Pancreas (tissue), 10 donors: ENCODE measurements around the gene KRT32. TPM values are rescaled to one million over a fixed set of nuclear protein-coding genes. Genes with fewer than 3 reads are reported as not detected.

Source experiments
- ATAC-seq, 4 donors: fragments of 200-7000 bp; cut with Tn5 transposase; one replicate each; pipeline versions ENCODE4 v1.8.0 to v1.9.1; 2020; ENCODE audit warnings: mild to moderate bottlenecking in 4 of 4, moderate library complexity in 4 of 4
- DNase-seq, 6 donors: peaks; one replicate each; pipeline ENCODE4 v3.0.0-alpha.2; 2020
- FAIRE-seq: peaks from 2 replicates; lab custom pipeline; 2012; peaks lifted over from hg19 to GRCh38; lab: Jason Lieb, UNC
- H3K27ac ChIP-seq, 4 donors: fragments of 200-600 bp; sonication (generic); 1 replicate in 3 of 4; 2 replicates in 1 of 4; pipeline versions ENCODE4 v1.5.0 to v1.8.0; 2020
- H3K27me3 ChIP-seq, 4 donors: fragments of 200-600 bp; one replicate each; pipeline ENCODE4 v1.8.0; 2021
- H3K36me3 ChIP-seq, 3 donors: fragments of 200-600 bp; sonication (generic) in 1 of 3; one replicate each; pipeline versions ENCODE4 v1.5.0 to v1.8.0; 2020 to 2021
- H3K4me1 ChIP-seq, 3 donors: fragments of 200-600 bp; one replicate each; pipeline ENCODE4 v1.8.0; 2021
- H3K4me3 ChIP-seq, 4 donors: fragments of 200-600 bp; sonication (generic) in 2 of 4; one replicate each; pipeline versions ENCODE4 v1.5.0 to v1.8.0; 2020 to 2021
- H3K9me3 ChIP-seq, 4 donors: fragments of 200-600 bp; one replicate each; pipeline ENCODE4 v1.8.0; 2021
- CTCF ChIP-seq, 4 donors: fragments of 200-600 bp; sonication (generic) in 3 of 4; IDR thresholded peaks; one replicate each; pipeline versions ENCODE4 v1.5.0 to v1.8.0; 2021; ENCODE audit warnings: antibody characterized with exemption in 4 of 4
- WGBS, 2 donors: extraction: QIAGEN DNeasy Blood & Tissue Kit; methylation state at CpG; one replicate each; pipeline ENCODE4 v1.1.7; 2013; 5-methylcytosine and 5-hydroxymethylcytosine counted together
- intact Hi-C, 3 donors: fragments of 100-400 bp; cut with DNase I; formaldehyde crosslinking; loops; one replicate each; pipeline versions ENCODE4 v1.11.1 to v1.14.2; 2022
- polyA plus RNA-seq, 2 donors: library from polyadenylated mRNA; stranded (reverse); fragments of 200-250 nt; gene quantifications; one replicate each; pipeline ENCODE4 v1.2.3, GENCODE V29; 2013
- total RNA-seq, 6 donors: library from RNA; stranded (reverse); fragmentation: NEBNext Ultra II Directional in 4 of 6; extraction: Animal tissue kit (Norgen Biotek cat#: 25700) in 4 of 6; gene quantifications; one replicate each; pipeline versions ENCODE4 v1.2.1 to v1.2.4, GENCODE V29; 2021 to 2023
- donor health status: healthy with polysubstance abuse.
- donor health status: DM: no; HTN: no; CAD: no; lungs with moderate emphysema.
- donor health status: DM: no; HTN: no; CAD: no.
- donor health status: control.
- donor health status: control.
- donor health status: Bipolar disorder and iron deficiency.
- donor health status: DM: yes; HTN: yes; CAD: no.
- donor health status: DM: no; HTN: no; CAD: no.
- donor health status: DM: no; HTN: no; CAD: no.
- donor health status: DM: yes; HTN: yes; CAD: no.

KRT32 gene
- total and polyA plus RNA-seq, 8 donors: 0.05 TPM; not detected in 7

GRCh38 chr17:41512546-41513167, 45.5 kb upstream of the KRT32 start:
- 47 to 67% methylated on average over 7 of the region's 7 CpGs for WGBS, 2 donors
- no peak for ATAC-seq
- H3K9me3 ChIP-seq: no peaks in the 10 kb centered on the region
- no peak overlapping the region for H3K27ac ChIP-seq
- no peaks in the 10 kb centered on the region for H3K27me3 ChIP-seq
- no peak for FAIRE-seq
- no peaks in the 10 kb centered on the region for H3K36me3 ChIP-seq
- TF ChIP-seq CTCF (IDR thresholded peaks at IDR 0.05): no peak
- DNase-seq: peak in 1 of 6 donors; percentile 5
- intact Hi-C loops: no loop called here
- no peak overlapping the region for H3K4me3 ChIP-seq
- H3K4me1 ChIP-seq: no peaks in the 10 kb centered on the region

- WGBS, 2 donors: 59 to 61% methylated on average over 10 of the region's 10 CpGs
- H3K36me3 ChIP-seq: no peaks in the 10 kb centered on the region
- H3K4me3 ChIP-seq: no peak overlapping the region
- DNase-seq (peak in 1 of 6 donors; percentile 10), ATAC-seq (no peak), FAIRE-seq (no peak)
- no peak overlapping the region for H3K27ac ChIP-seq
- no peak for TF ChIP-seq CTCF (IDR thresholded peaks at IDR 0.05)
- H3K9me3 ChIP-seq: no peaks in the 10 kb centered on the region
- no peaks in the 10 kb centered on the region for H3K4me1 ChIP-seq
- H3K27me3 ChIP-seq: no peaks in the 10 kb centered on the region
- intact Hi-C loops: no loop called here
These were observed 44.5 kb upstream of the KRT32 start for GRCh38 chr17:41511716-41512115.

GRCh38 chr17:41511116-41511515, 43.9 kb upstream of the KRT32 start:
- TF ChIP-seq CTCF (IDR thresholded peaks at IDR 0.05): no peak
- peak in 1 of 4 donors; percentile 47 for ATAC-seq
- intact Hi-C loops: no loop called here
- no peaks in the 10 kb centered on the region for H3K4me1 ChIP-seq
- no peak overlapping the region for H3K4me3 ChIP-seq
- no peaks in the 10 kb centered on the region for H3K27me3 ChIP-seq
- H3K27ac ChIP-seq: no peak overlapping the region
- 48 to 55% methylated on average over 4 of the region's 4 CpGs for WGBS, 2 donors
- DNase-seq: peak in 1 of 6 donors; percentile 14
- FAIRE-seq: no peak
- no peaks in the 10 kb centered on the region for H3K9me3 ChIP-seq
- H3K36me3 ChIP-seq: no peaks in the 10 kb centered on the region

GRCh38 chr17:41510251-41511065, 43.3 kb upstream of the KRT32 start:
- intact Hi-C loops: no loop called here

More at GRCh38 chr17:41510251-41511065, 43.3 kb upstream of the KRT32 start:
- Histone ChIP-seq H3K9me3 (no peaks in the 10 kb centered on the region), H3K4me3 (no peak overlapping the region), H3K27me3 (no peaks in the 10 kb centered on the region), H3K4me1 (no peaks in the 10 kb centered on the region), H3K36me3 (no peaks in the 10 kb centered on the region), H3K27ac (no peak overlapping the region)
- peak in 2 of 4 donors; percentile 25 to 44 for ATAC-seq
- TF ChIP-seq CTCF (IDR thresholded peaks at IDR 0.05): no peak
- DNase-seq: peak in 1 of 6 donors; percentile 2
- no peak for FAIRE-seq
- 60 to 65% methylated on average over 7 of the region's 7 CpGs for WGBS, 2 donors
